IPS-18c (cell line): Measurements from ENCODE around the gene RFC2.
"Not testable (repeated sequence)": the region's sequence is repeated elsewhere in the genome, so short reads cannot be mapped to it uniquely, and the experiment has no call there.

Source experiments
- H3K4me3 ChIP-seq: 2 replicates; pipeline ENCODE4 v1.7.0; 2013; ENCODE audit warnings: low read depth, mild to moderate bottlenecking, low read length, moderate library complexity; ENCODE audit not compliant: insufficient read depth
- H3K9me3 ChIP-seq: one replicate; pipeline ENCODE4 v1.6.1; 2013; ENCODE audit warnings: mild to moderate bottlenecking, low read length, moderate library complexity; ENCODE audit not compliant: control insufficient read depth, insufficient read depth

The RFC2 gene

DNA sequence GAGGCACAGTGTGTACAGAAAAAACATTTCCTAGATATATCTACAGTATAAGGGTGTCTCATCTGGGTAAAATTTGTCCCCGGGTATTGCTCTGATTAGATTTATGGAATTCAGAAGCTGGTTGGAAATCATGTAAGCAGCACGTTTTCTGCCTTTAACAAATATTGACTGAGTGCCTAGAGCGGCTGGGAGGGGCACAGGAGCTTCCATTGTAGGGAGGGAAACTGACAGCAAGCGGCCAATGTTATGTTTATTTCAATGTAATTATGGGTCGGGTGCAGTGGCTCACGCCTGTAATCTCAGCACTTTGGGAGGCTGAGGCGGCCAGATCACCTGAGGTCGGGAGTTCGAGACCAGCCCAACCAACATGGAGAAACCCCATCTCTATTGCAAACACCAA is 4.4 kb upstream of the RFC2 start:
- Histone ChIP-seq H3K4me3 (no peak overlapping the region), H3K9me3 (no peaks in the 10 kb centered on the region)

GRCh38 chr7:74256491-74257408 is 2.6 kb upstream of the RFC2 start:
- H3K9me3 ChIP-seq = no peaks in the 10 kb centered on the region
- no peak overlapping the region for H3K4me3 ChIP-seq

DNA sequence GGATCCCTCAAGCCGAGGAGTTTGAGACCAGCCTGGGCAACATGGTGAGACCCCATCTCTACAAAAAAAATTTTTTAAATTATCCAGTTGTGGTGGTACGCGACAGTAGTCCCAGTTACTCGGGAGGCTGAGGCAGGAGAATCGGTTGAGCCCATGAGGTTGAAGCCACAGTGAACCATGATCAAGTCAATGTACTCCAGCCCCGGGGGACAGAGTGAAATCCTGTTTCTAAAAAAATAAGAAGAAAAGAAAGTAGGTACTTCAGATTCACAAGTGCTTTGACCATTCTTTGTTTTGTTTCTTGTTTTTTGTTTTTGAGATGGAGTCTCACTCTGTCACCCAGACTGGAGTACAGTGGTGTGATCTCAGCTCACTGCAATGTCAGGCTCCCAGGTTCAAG is 1.3 kb upstream of the RFC2 start:
- not testable (repeated sequence) for H3K9me3 ChIP-seq, H3K4me3 ChIP-seq

DNA sequence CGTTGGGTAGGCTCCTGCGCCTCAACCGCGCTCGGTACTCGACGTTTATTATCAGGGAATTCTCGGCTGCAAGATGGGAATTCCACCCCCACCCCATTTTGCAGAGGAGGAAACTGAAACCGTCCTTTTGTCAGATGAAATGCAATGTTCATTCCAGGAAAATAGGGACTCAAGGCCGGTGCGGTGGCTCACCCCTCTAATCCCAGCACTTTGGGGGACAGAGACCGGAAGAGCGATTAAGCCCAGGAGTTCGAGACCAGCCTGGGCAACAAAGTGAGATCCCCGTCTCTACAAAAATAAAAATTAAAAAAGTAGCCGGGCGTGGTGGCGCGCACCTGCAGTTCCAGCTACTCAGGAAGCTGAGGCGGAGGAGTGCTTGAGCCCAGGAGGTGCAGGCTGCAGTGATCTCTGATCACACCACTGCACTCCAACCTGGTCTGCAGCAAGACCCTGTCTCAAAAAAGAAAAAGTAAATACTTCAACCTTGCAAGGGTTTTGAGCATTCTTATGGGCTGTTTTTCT is 720 bp upstream of the RFC2 start:
- Histone ChIP-seq H3K9me3 (no peaks in the 10 kb centered on the region), H3K4me3 (peak overlapping the region; percentile 97)

DNA sequence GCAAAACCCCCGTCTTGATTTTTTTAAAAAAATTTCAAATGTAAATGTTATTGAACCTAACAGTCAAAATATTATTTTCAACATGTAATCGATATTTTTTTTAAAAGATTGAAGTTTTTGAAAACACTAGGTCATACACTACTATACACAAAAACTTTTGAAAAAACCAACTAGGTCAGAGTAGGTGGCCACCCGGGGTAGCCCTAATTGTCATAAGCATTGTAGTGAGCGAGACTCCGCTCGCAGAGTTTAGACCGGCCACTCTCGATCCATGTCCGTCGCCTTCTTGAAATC is 417 bp downstream of the RFC2 start:
- H3K4me3 ChIP-seq = peak overlapping the region; percentile 97

GRCh38 chr7:74253331-74253730 is 868 bp downstream of the RFC2 start:
- Histone ChIP-seq H3K9me3 (no peaks in the 10 kb centered on the region), H3K4me3 (peak overlapping the region; percentile 97)

More for the DNA sequence above, 417 bp downstream of the RFC2 start:
- H3K9me3 ChIP-seq = no peaks in the 10 kb centered on the region

DNA sequence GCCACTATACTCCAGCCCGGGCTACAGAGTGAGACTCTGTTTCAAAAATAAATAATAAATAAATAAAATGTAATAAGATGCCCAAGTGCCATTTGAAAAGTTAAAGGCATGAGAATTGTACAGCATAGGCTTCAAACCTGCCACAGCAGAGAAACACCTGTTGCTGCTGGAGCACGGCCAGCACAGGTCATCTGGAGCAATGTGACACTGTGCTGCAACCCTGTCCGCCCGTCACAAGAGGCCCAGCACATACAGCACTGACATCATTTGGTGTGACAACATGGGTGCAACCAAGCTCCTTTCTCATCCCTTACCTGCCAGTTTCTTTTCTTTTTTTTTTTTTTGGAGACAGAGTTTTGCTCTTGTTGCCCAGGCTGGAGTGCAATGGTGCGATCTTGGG is 1.3 kb downstream of the RFC2 start:
- no peaks in the 10 kb centered on the region for H3K9me3 ChIP-seq
- peak overlapping the region; percentile 97 for H3K4me3 ChIP-seq

GRCh38 chr7:74249058-74249457 is 5.1 kb downstream of the RFC2 start:
- H3K4me3 ChIP-seq, H3K9me3 ChIP-seq: not testable (repeated sequence)

GRCh38 chr7:74248156-74248555 is 6.0 kb downstream of the RFC2 start:
- H3K9me3 ChIP-seq = no peaks in the 10 kb centered on the region

GRCh38 chr7:74246497-74246896 is 7.7 kb downstream of the RFC2 start:
- Histone ChIP-seq H3K4me3 (no peak overlapping the region), H3K9me3 (no peaks in the 10 kb centered on the region)

More at GRCh38 chr7:74248156-74248555, 6.0 kb downstream of the RFC2 start:
- no peak overlapping the region for H3K4me3 ChIP-seq

DNA sequence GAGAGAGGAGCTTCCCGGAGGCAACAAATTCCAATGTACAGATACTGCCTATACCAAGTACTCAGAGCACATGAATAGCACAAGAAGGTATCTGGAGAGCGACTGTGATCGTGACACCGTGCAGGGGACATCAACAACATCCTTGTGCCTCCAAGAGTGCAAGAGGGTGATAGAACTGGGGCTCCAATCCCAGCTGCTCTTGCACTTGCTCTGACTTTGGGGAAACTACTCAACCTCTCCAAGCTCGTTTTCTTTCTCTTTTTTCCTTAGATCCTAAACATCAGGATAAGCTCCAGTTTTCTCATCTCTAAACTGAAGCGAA is 12.1 kb downstream of the RFC2 start:
- Histone ChIP-seq H3K9me3 (no peaks in the 10 kb centered on the region), H3K4me3 (no peak overlapping the region)

DNA sequence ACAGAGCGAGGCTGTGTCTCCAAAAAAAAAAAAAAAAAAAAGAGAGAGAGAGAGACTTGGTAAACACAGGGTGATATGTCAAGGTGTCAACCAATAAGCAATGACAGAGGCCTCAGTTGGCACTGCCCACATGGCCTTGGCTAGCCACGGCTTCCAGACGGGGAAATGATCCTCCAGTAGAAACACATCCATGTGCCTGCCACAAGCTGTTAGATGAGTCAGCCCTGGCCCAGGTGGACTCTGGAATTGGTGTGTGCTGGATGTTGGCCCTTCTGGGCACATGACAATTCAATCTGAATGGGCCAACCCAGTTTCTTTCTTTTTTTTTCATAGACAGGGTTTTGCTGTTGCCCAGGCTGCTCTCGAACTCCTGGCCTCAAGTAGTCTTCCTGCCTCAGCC is 13.7 kb downstream of the RFC2 start:
- Histone ChIP-seq H3K4me3 (no peak overlapping the region), H3K9me3 (no peaks in the 10 kb centered on the region)

DNA sequence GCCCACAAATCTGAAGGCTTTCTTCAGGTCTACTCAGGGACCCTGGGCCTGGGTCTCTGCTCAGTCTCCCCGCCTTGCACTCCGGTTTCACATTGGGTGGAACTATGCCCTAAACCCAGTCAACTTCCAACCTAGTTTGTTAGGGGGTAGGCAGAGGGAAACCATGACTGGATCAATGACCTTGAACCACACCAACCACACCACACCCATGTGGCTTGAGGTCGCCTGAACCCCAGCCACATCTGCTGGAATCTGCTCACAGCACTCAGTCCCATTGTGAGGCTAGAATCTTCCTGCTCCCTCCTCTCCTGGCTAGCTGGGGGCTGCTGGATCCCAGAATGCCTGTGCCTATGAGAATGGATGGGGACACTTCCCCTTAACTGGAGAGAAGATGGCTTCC is 17.9 kb downstream of the RFC2 start:
- Histone ChIP-seq H3K9me3 (no peaks in the 10 kb centered on the region), H3K4me3 (no peak overlapping the region)

GRCh38 chr7:74235518-74236268 is 18.5 kb downstream of the RFC2 start:
- no peak overlapping the region for H3K4me3 ChIP-seq
- no peaks in the 10 kb centered on the region for H3K9me3 ChIP-seq

GRCh38 chr7:74233655-74234285 is 20.4 kb downstream of the RFC2 start:
- no peak overlapping the region for H3K4me3 ChIP-seq
- no peaks in the 10 kb centered on the region for H3K9me3 ChIP-seq

- no peaks in the 10 kb centered on the region for H3K9me3 ChIP-seq
- no peak overlapping the region for H3K4me3 ChIP-seq
Observed at GRCh38 chr7:74231232-74231590, 23.0 kb downstream of the RFC2 start.

DNA sequence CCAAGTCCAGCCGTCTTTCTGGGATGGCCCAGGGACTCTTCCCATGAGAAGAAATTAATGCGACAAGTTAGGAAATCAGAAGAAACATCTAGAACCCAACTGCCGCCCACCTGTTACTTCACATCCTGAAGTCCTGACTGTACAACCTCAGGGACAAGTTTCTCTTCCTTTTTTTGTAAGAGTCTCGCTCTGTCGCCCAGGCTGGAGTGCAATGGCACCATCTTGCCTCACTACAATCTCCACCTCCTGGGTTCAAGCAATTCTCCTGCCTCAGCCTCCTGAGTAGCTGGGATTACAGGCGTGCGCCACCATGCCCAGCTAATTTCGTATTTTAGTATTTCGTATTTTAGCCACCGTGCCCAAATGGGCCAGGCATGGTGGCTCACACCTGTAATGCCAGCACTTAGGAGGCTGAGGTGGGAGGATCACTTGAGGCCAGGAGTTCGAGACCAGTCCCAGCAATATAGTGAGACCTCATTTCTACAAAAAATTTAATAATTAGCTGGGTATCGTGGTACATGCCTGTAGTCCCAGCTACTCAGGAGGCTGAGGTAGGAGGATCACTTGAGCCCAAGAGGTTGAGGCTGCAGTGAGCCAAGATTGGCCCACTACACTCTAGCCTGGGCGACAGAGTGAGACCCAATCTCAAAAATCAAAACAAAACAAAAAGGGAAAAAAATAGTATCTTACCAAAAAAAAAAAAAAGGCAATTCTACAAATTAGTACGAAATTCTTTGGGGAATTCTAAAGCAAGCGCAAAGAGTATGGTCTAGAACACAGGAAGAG is 23.6 kb downstream of the RFC2 start:
- Histone ChIP-seq H3K9me3 (no peaks in the 10 kb centered on the region), H3K4me3 (no peak overlapping the region)
